Karpas-422 (cell line): ENCODE results near the gene FUT7. TPM values are rescaled to one million over a fixed set of nuclear protein-coding genes. Genes with fewer than 3 reads are reported as not detected.

Source experiments
- DNase-seq: peaks from one replicate; pipeline ENCODE4 v3.0.0-alpha.2; 2015
- H2AFZ ChIP-seq: fragments of 200-600 bp; sonication (generic); 2 replicates; pipeline ENCODE4 v1.6.1; 2014; ENCODE audit warnings: antibody characterized with exemption, low read length, mixed read lengths
- H3K27ac ChIP-seq: fragments of 200-600 bp; sonication (generic); 2 replicates; pipeline ENCODE4 v1.5.1; 2014; ENCODE audit warnings: mild to moderate bottlenecking, low read length, moderate library complexity
- H3K27me3 ChIP-seq: fragments of 200-600 bp; sonication (generic); 2 replicates; pipeline ENCODE4 v1.6.1; 2014; ENCODE audit warnings: low read length, mixed read lengths
- H3K36me3 ChIP-seq: fragments of 200-600 bp; sonication (generic); 2 replicates; pipeline ENCODE4 v1.6.1; 2014; ENCODE audit warnings: low read length, mixed read lengths; ENCODE audit not compliant: insufficient read depth
- H3K4me1 ChIP-seq: fragments of 200-600 bp; sonication (generic); 2 replicates; pipeline ENCODE4 v1.6.1; 2014; ENCODE audit warnings: mild to moderate bottlenecking, low read length, mixed read lengths
- H3K4me2 ChIP-seq: fragments of 200-600 bp; sonication (generic); 2 replicates; pipeline ENCODE4 v1.6.1; 2014; ENCODE audit warnings: low read length, low read depth, mild to moderate bottlenecking; ENCODE audit not compliant: poor library complexity, severe bottlenecking
- H3K4me3 ChIP-seq: fragments of 200-600 bp; sonication (generic); 2 replicates; pipeline ENCODE4 v1.5.1; 2014; ENCODE audit warnings: mild to moderate bottlenecking, antibody characterized with exemption, low read length, mixed read lengths
- H3K79me2 ChIP-seq: fragments of 200-600 bp; sonication (generic); 2 replicates; pipeline ENCODE4 v1.6.1; 2014; ENCODE audit warnings: mild to moderate bottlenecking, low read length, mixed read lengths
- H3K9ac ChIP-seq: fragments of 200-600 bp; sonication (generic); 2 replicates; pipeline ENCODE4 v1.6.0; 2014; ENCODE audit warnings: low read length
- H3K9me2 ChIP-seq: fragments of 200-600 bp; sonication (generic), shearing (Covaris generic); replicated peaks from 2 replicates; pipeline ENCODE4 v1.6.0; 2014; ENCODE audit warnings: mild to moderate bottlenecking, low read length, moderate library complexity; ENCODE audit not compliant: insufficient read depth
- H3K9me3 ChIP-seq: fragments of 300-700, 200-600 bp; sonication (generic); 2 replicates; pipeline ENCODE4 v1.6.1; 2014; ENCODE audit warnings: low read length, mixed read lengths
- H4K20me1 ChIP-seq: fragments of 200-600 bp; sonication (generic); 2 replicates; pipeline ENCODE4 v1.6.1; 2014; ENCODE audit warnings: mild to moderate bottlenecking, antibody characterized with exemption, low read length, low read depth; ENCODE audit not compliant: insufficient read depth
- total RNA-seq: library from RNA; depleted of rRNA; stranded (reverse); fragments of >200 nt; shearing (Covaris generic); gene quantifications from 2 replicates; pipeline ENCODE4 v1.2.3, GENCODE V29; 2014; ENCODE audit warnings: low replicate concordance

The FUT7 gene
- total RNA-seq, 1 experiment from 2014 or later = not detected

DNA sequence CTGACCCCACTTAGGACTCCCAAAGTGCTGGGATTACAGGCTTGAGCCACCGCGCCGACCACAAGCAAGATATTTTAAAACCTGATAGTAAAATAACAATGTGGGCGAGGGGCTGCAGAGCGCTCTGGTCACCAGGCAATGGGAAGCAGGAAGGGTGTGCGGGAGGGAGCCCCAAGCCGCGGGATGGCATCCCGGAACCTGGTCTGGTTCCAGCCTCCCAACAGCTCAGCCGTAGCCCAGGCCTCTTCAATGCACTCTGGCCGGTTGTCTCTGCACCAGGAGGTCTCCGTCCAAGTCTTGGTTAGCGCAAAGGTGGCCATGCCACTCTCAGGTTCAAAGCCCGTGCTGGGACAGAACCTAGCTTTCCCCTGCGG is 44.7 kb upstream of the FUT7 start:
- Histone ChIP-seq H3K9me3 (no peaks in the 10 kb centered on the region), H3K9me2 (no peaks in the 10 kb centered on the region), H3K4me2 (peak overlapping the region; percentile 84), H3K36me3 (no peaks in the 10 kb centered on the region), H3K27ac (no peak overlapping the region), H3K4me3 (peak overlapping the region; percentile 69), H3K4me1 (peaks cover 26% of the 10 kb centered on the region), H3K79me2 (no peaks in the 10 kb centered on the region), H4K20me1 (peaks cover 4% of the 10 kb centered on the region; the same call in 1 of the 2 replicates), H2AFZ (peak overlapping the region; percentile 76; the same call in 1 of the 2 replicates), H3K27me3 (no peaks in the 10 kb centered on the region), H3K9ac (peak overlapping the region; percentile 85)
- DNase-seq = no peak

DNA sequence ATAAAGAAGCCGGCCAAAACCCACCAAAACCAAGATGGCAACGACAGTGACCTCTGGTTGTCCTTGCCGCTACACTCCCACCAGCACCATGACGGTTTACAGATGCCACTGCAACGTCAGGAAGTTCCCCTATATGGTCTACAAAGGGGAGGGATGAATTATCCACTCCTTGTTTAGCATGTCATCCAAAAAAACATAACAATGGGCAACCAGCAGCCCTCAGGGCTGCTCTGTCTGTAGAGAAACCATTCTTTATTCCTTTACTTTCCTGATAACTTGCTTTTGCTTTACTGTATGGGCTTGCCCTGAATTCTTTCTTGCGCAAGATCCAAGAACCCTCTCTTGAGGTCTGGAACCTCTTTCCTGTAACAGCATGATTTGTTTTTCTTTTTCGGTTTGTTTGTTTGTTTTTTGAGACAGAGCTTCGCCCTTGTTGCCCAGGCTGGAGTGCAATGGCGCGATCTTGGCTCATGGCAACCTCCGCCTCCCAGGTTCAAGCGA is 43.4 kb upstream of the FUT7 start:
- Histone ChIP-seq H3K9ac (peak overlapping the region; percentile 53), H3K27me3 (no peaks in the 10 kb centered on the region), H4K20me1 (peaks cover 4% of the 10 kb centered on the region; the same call in 1 of the 2 replicates), H3K27ac (peak overlapping the region; percentile 21; the same call in 1 of the 2 replicates), H3K79me2 (no peaks in the 10 kb centered on the region), H2AFZ (no peak overlapping the region; the same call in 1 of the 2 replicates), H3K4me3 (peak overlapping the region; percentile 6; the same call in 1 of the 2 replicates), H3K9me3 (no peaks in the 10 kb centered on the region), H3K4me2 (peak overlapping the region; percentile 53), H3K36me3 (no peaks in the 10 kb centered on the region), H3K4me1 (peaks cover 35% of the 10 kb centered on the region), H3K9me2 (no peaks in the 10 kb centered on the region)
- DNase-seq = no peak

DNA sequence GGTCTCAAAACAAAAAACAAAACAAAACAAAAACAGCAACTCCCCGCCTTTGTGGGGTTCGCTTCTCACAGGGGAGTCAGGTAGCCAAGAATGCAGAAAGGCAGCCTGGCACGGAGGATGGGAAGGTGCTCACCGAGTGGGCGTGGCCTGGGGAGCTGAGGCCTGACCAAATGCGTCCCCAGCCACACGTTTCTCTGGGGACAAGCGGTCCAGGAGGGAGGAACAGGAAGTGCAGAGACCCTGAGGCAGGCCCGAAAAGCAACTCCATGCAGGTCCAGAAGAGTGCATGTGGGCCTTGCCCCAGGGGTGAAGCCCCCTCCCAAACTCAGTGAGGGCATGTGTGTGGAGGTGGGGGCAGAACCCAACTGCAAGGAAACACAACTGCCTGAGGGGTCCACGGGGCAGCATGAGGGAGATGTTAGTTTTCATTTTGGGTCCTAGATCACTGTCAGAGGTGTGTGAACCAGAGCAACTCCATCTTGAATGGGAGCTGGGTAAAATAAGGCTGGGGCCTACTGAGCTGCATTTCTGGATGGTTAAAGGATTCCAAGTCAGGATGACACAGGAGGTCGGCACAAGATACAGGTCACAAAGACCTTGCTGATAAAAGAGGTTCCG is 42.9 kb upstream of the FUT7 start:
- Histone ChIP-seq H3K9me2 (no peaks in the 10 kb centered on the region), H3K4me1 (peaks cover 35% of the 10 kb centered on the region), H3K27ac (peak overlapping the region; percentile 21; the same call in 1 of the 2 replicates), H3K36me3 (no peaks in the 10 kb centered on the region), H3K4me2 (peak overlapping the region; percentile 53), H3K79me2 (peaks cover under 1% of the 10 kb centered on the region), H3K9ac (peak overlapping the region; percentile 53), H3K27me3 (no peaks in the 10 kb centered on the region), H3K9me3 (no peaks in the 10 kb centered on the region), H4K20me1 (peaks cover 4% of the 10 kb centered on the region; the same call in 1 of the 2 replicates), H3K4me3 (peak overlapping the region; percentile 6; the same call in 1 of the 2 replicates), H2AFZ (peak overlapping the region; percentile 68)
- peak; percentile 91 for DNase-seq

DNA sequence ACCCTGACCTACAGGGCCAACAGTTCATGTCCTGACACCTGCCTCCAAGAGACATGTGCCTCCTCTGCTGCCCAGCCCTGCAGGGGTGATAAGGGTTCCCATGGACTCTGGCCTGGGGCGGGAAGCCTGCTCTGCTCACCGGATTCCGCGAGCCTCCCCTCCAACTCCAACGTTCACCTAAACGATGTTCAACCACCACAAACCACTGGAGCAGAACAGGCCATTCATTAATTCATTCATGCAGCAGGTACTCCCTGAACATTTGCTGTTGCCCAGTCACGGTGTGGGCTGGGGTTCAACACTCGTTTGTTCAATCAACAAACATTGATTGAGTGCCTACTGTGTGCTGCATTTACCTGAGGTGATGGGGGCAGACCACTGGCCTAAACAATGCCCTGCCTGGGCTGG is 42.1 kb upstream of the FUT7 start:
- Histone ChIP-seq H3K9ac (no peak overlapping the region), H3K9me2 (no peaks in the 10 kb centered on the region), H3K4me1 (peaks cover 39% of the 10 kb centered on the region), H3K79me2 (peaks cover 8% of the 10 kb centered on the region), H3K4me3 (no peak overlapping the region), H3K36me3 (no peaks in the 10 kb centered on the region), H2AFZ (no peak overlapping the region), H3K27ac (no peak overlapping the region), H3K4me2 (no peak overlapping the region), H4K20me1 (peaks cover 10% of the 10 kb centered on the region), H3K9me3 (no peaks in the 10 kb centered on the region), H3K27me3 (no peaks in the 10 kb centered on the region)
- DNase-seq = no peak

DNA sequence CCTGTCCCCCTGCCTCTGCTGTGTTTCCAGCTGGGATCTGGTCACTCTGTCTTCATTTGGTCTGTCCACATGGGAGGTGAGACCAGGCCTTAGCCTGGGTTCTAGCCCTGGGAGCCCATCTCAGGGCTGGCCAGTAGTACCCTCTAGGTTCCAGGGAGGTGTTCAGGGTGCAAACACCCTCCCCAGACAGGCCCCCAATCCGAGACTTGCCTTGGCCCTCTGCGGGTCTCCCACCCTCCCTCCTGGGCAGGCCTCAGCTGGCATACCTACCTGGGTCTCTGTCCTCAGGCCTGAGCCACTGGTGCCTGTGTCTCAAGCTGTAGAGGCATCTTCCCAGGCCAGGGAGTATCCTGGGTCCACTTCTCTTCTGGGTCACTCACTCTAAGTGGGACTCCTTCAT is 39.4 kb upstream of the FUT7 start:
- H3K36me3 ChIP-seq = 0 out of 2 replicates have a peak, but pooled peaks cover 3% of the 10 kb centered on the region
- H3K27me3 ChIP-seq = no peaks in the 10 kb centered on the region
- H3K79me2 ChIP-seq = peaks cover 15% of the 10 kb centered on the region
- peak overlapping the region; percentile 100 for H3K4me2 ChIP-seq
- H3K4me1 ChIP-seq = peaks cover 40% of the 10 kb centered on the region
- peaks cover 14% of the 10 kb centered on the region for H4K20me1 ChIP-seq
- no peak overlapping the region for H2AFZ ChIP-seq
- H3K9me2 ChIP-seq = no peaks in the 10 kb centered on the region
- no peak for DNase-seq
- no peaks in the 10 kb centered on the region for H3K9me3 ChIP-seq
- peak overlapping the region; percentile 48; the same call in 1 of the 2 replicates for H3K27ac ChIP-seq
- H3K4me3 ChIP-seq = peak overlapping the region; percentile 100
- peak overlapping the region; percentile 95 for H3K9ac ChIP-seq

GRCh38 chr9:137070906-137071275 is 39.0 kb upstream of the FUT7 start:
- Histone ChIP-seq H3K4me3 (peak overlapping the region; percentile 100), H3K9me3 (no peaks in the 10 kb centered on the region), H3K27ac (peak overlapping the region; percentile 48), H3K9me2 (no peaks in the 10 kb centered on the region), H2AFZ (peak overlapping the region; percentile 71; the same call in 1 of the 2 replicates), H3K9ac (peak overlapping the region; percentile 95), H3K36me3 (0 out of 2 replicates have a peak, but pooled peaks cover 3% of the 10 kb centered on the region), H3K4me1 (peaks cover 40% of the 10 kb centered on the region), H4K20me1 (peaks cover 17% of the 10 kb centered on the region), H3K79me2 (peaks cover 15% of the 10 kb centered on the region), H3K27me3 (no peaks in the 10 kb centered on the region), H3K4me2 (peak overlapping the region; percentile 100)
- peak; percentile 66 for DNase-seq

- Histone ChIP-seq H3K4me1 (peaks cover 38% of the 10 kb centered on the region), H4K20me1 (peaks cover 17% of the 10 kb centered on the region), H3K79me2 (peaks cover 15% of the 10 kb centered on the region), H3K9me2 (no peaks in the 10 kb centered on the region), H3K27me3 (no peaks in the 10 kb centered on the region), H3K9me3 (no peaks in the 10 kb centered on the region), H2AFZ (peak within 1 kb of the TSS; percentile 71; the same call in 1 of the 2 replicates), H3K4me3 (peak within 1 kb of the TSS; percentile 100), H3K27ac (peak within 1 kb of the TSS; percentile 64), H3K4me2 (peak within 1 kb of the TSS; percentile 100), H3K9ac (peak within 1 kb of the TSS; percentile 95), H3K36me3 (0 out of 2 replicates have a peak, but pooled peaks cover 3% of the 10 kb centered on the region)
- DNase-seq = peak; percentile 98
Measured at GRCh38 chr9:137070201-137070905, 38.5 kb upstream of the FUT7 start, which contains the start of gene SAPCD2. TSS of gene SAPCD2 (minus strand) at chr9:137070557. CDS start at chr9:137070460, 97 bp downstream.
